Uterus (tissue), 2 donors: ENCODE results near the gene VWA5B2.

Experiments used
- CTCF ChIP-seq, 4 experiments: fragments of 200-600 bp in 2 of 4; fragments of 450-650 bp in 2 of 4; sonication (generic) in 2 of 4; IDR thresholded peaks; one replicate each; pipeline ENCODE4 v1.5.1; 2016 to 2019; ENCODE audit warnings: antibody characterized with exemption in 4 of 4, mild to moderate bottlenecking in 2 of 4, moderate library complexity in 1 of 4
- POLR2A ChIP-seq, 2 donors: fragments of 450-650 bp; IDR thresholded peaks; one replicate each; pipeline ENCODE4 v1.6.1; 2016; ENCODE audit warnings: antibody characterized with exemption in 2 of 2, mild to moderate bottlenecking in 1 of 2, moderate library complexity in 1 of 2

- no peak for TF ChIP-seq CTCF (IDR thresholded peaks at IDR 0.05)
- no peak for TF ChIP-seq POLR2A (IDR thresholded peaks at IDR 0.05)
Observed at GRCh38 chr3:184181596-184181995, 47.8 kb upstream of the VWA5B2 start.
